Airway epithelial cell (primary cell): Measurements from ENCODE around the gene ZNF331. TPM values are rescaled to one million over a fixed set of nuclear protein-coding genes. Genes with fewer than 3 reads are reported as not detected.

Experiments used
- total RNA-seq: library from RNA; depleted of rRNA; stranded (reverse); fragments of >200 nt; gene quantifications from 2 replicates; pipeline ENCODE4 v1.2.3, GENCODE V29; 2015

The ZNF331 gene
- 3.4 and 3.9 TPM in 2 replicates for total RNA-seq

DNA sequence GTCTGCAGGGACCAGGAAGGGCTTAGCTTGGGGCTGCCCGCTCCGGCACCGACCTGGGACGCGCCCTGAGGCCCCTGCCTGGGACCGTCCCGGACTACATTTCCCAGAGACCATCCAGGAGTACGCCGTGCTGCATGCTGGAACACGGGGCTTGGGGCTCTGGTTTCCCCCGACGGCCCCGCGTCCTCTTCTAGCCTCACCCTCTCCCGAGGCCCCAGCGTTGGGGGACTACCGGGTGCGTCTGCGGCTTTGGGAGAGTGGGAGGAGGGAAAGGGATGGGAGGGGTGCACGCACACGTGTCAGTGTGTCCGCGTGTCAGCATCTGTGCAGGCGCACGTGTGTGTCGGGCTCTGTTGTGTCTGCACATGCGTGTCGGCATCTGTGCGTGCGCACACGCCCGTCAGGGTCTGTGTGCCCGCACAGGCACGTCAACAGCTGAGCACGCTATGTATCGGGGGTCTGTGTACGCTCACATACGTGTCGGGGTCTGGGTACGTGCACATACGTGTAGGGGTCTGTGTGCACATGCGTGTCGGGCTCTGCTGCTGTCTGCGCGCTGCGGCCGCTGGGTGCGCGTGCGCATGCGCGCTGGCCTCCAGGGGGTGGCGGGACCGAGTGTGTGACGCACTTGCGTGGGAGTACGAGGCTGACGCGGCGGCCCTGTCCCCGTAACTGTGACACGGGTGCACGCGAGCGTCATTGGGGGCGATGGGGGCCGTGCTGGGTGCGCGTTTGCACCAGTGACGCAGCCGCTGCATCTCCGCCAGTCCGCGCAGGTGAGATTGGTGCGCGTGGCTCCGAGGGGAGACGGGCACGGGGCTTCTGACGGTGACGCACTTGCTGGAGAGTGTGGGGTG is at the start of gene ZNF331:
ZNF331 (plus strand) TSS at position 625 of the 857 bp plus-strand sequence. CDS start 31,232 bp downstream, outside the sequence.

Other genes with a start within 250 kb of the ZNF331 start
- gene ZNF845, start 204.4 kb upstream of the ZNF331 start, total RNA-seq, result 3.3 and 4.4 TPM in 2 replicates
- gene ZNF525, start 172.4 kb upstream of the ZNF331 start, total RNA-seq, result 3.7 and 4.8 TPM in 2 replicates
- 3.5 and 5.1 TPM in 2 replicates for gene ZNF765, start 143.0 kb upstream of the ZNF331 start, total RNA-seq
- gene ZNF761, start 106.2 kb upstream of the ZNF331 start, total RNA-seq, result 7.2 and 7.3 TPM in 2 replicates
- gene ZNF813, start 70.4 kb upstream of the ZNF331 start, total RNA-seq, result 1.3 and 3.1 TPM in 2 replicates
- not detected in 2 replicates for gene DPRX, start 93.9 kb downstream of the ZNF331 start, total RNA-seq